ENCODE data around the gene CACNA1S. TPM values are rescaled to one million over a fixed set of nuclear protein-coding genes. Genes with fewer than 3 reads are reported as not detected.

CACNA1S gene
- total and polyA plus RNA-seq, 12 donors, result under 0.01 to 0.07 TPM; not detected in 10

DNA sequence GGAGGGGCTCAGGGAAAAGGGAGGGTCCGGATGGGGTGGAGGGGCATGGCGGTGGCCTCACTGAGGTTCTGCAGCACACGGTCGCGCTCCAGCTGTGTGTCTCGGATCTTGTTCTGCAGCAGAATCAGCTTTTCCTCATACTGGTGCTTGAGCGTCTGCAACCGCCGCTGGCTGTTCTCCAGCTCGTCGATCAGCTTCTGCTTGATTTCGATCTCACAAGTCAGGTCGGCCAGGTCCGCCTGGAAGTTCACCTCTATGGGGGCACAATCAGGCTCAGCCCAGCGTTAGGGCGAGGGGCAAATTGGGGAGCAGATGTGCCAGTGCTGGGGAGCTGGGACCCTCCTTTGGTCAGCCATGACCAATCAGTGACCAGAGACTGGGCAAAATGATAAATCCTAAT lies 113.9 kb downstream of the CACNA1S start:
- no peak for DNase-seq
- no peaks in the 10 kb centered on the region for H3K36me3 ChIP-seq (replicated peaks in 1 of 2)
- H3K9me3 ChIP-seq (replicated peaks in 1 of 3), result no peaks in the 10 kb centered on the region
- intact Hi-C loops (cut with DNase I), result no loop called here
- no peak overlapping the region for H3K27ac ChIP-seq
- TF ChIP-seq CTCF (IDR thresholded peaks at IDR 0.05) (no peak), POLR2A (IDR thresholded peaks at IDR 0.05) (no peak)
- 85 to 93% (median 89%) methylated on average over 12 to 16 of the region's 16 CpGs for WGBS, 4 donors
- no peaks in the 10 kb centered on the region for H3K27me3 ChIP-seq
- H3K4me1 ChIP-seq (replicated peaks in 1 of 2), result no peaks in the 10 kb centered on the region
- no peak overlapping the region for H3K4me3 ChIP-seq

GRCh38 chr1:200992382-200993048 lies 119.7 kb downstream of the CACNA1S start:
- Histone ChIP-seq H3K27me3 (no peaks in the 10 kb centered on the region), H3K36me3 (replicated peaks in 1 of 2) (no peaks in the 10 kb centered on the region), H3K9me3 (replicated peaks in 1 of 3) (no peaks in the 10 kb centered on the region), H3K4me1 (replicated peaks in 1 of 2) (no peaks in the 10 kb centered on the region), H3K4me3 (no peak overlapping the region), H3K27ac (no peak overlapping the region)
- DNase-seq, result no peak
- TF ChIP-seq CTCF (IDR thresholded peaks at IDR 0.05) (no peak), POLR2A (IDR thresholded peaks at IDR 0.05) (no peak)
- intact Hi-C loops (cut with DNase I), result no loop called here
- WGBS, 4 donors, result 66 to 73% (median 70%) methylated on average over 3 to 4 of the region's 4 CpGs

DNA sequence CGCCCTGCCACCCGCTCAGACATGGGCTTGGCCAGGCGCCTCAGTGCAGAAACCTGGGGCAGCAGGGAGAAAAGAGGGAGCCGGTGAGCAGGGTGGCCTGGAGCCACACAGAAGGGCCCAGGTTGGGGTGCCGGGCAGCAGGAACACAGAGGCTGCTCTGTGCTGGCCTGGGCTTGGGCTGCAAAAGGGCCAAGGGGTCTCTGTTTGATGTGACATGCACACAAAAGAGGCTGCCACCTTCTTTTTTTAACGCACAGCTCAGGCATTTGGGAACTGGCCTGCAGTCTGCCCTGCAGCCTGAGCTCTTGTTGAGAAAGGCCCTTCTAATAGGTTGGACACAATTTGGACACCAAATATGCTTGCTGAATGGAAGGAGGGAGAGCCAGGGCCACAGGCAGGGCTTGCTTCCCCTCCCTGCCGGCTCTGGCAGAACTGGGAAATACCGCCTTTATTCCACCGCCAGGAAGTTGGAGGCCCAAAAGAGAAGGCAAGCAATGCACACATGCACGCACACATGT lies 121.1 kb downstream of the CACNA1S start:
- Histone ChIP-seq H3K4me3 (no peak overlapping the region), H3K27ac (no peak overlapping the region), H3K27me3 (no peaks in the 10 kb centered on the region), H3K36me3 (replicated peaks in 1 of 2) (no peaks in the 10 kb centered on the region), H3K4me1 (replicated peaks in 1 of 2) (no peaks in the 10 kb centered on the region), H3K9me3 (replicated peaks in 1 of 3) (no peaks in the 10 kb centered on the region)
- TF ChIP-seq POLR2A (IDR thresholded peaks at IDR 0.05) (no peak), CTCF (IDR thresholded peaks at IDR 0.05) (no peak)
- 75 to 91% (median 80%) methylated on average over 4 to 10 of the region's 10 CpGs for WGBS, 4 donors
- no peak for DNase-seq
- intact Hi-C loops (cut with DNase I), result no loop called here

DNA sequence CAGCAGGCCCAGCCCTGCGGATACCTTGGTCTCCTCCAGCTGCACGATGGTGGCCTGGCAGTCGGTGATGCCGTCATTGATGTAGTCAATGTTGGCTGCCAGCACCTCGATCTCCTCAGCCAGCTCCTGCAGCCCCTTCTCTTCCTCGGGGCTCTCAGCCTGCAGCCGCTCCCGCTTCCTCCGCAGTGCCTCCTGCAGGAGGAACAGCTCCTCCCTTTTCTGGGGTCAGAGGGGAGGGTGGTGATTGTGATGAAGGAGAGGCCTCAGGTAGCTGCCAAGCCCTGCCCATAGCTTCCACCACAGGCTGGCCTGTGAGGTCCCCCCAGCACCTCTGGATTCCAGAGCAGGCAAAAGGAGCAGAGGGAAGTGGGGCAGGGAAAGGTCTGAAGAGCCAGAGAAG lies 122.1 kb downstream of the CACNA1S start:
- TF ChIP-seq POLR2A (IDR thresholded peaks at IDR 0.05), result no peak
- no peak for TF ChIP-seq CTCF (IDR thresholded peaks at IDR 0.05)
- Histone ChIP-seq H3K4me1 (replicated peaks in 1 of 2) (no peaks in the 10 kb centered on the region), H3K27me3 (no peaks in the 10 kb centered on the region), H3K27ac (no peak overlapping the region), H3K4me3 (no peak overlapping the region), H3K36me3 (replicated peaks in 1 of 2) (no peaks in the 10 kb centered on the region), H3K9me3 (replicated peaks in 1 of 3) (no peaks in the 10 kb centered on the region)
- 93 to 96% (median 95%) methylated on average over 9 of the region's 9 CpGs for WGBS, 4 donors
- intact Hi-C loops (cut with DNase I), result no loop called here
- no peak for DNase-seq

Other genes starting within 250 kb of the CACNA1S start
- gene GPR25, start 239.4 kb downstream of the CACNA1S start, total RNA-seq, result under 1 TPM in 2 of 9 donors, not detected in 7; 0.18 to 0.69 TPM
- not detected for gene GPR25, start 239.4 kb downstream of the CACNA1S start, polyA plus RNA-seq
- under 1 TPM in 4 of 9 donors, not detected in 5; 0.14 to 0.46 (median 0.22) TPM for gene INAVA, start 217.5 kb downstream of the CACNA1S start, total RNA-seq
- under 1 TPM in 2 of 3 donors, not detected in 1; 0.03 to 0.24 TPM for gene INAVA, start 217.5 kb downstream of the CACNA1S start, polyA plus RNA-seq
- gene KIF21B, start 88.7 kb downstream of the CACNA1S start, total RNA-seq, result 1 to 10 TPM in 8 of 9 donors, under 1 TPM in 1; 0.28 to 2.8 (median 1.3) TPM
- 1 to 10 TPM in 1 of 3 donors, under 1 TPM in 2; 0.40 to 1.7 (median 0.57) TPM for gene KIF21B, start 88.7 kb downstream of the CACNA1S start, polyA plus RNA-seq
- not detected for gene ASCL5, start 14.8 kb upstream of the CACNA1S start, total RNA-seq
- under 1 TPM in 1 of 3 donors, not detected in 2; 0.10 TPM for gene ASCL5, start 14.8 kb upstream of the CACNA1S start, polyA plus RNA-seq
- 100 to 1,000 TPM in 8 of 9 donors, 10 to 100 TPM in 1; 99.0 to 283 (median 137) TPM for gene TMEM9, start 42.0 kb upstream of the CACNA1S start, total RNA-seq
- 100 to 1,000 TPM in 2 of 3 donors, 10 to 100 TPM in 1; 78.5 to 115 (median 100) TPM for gene TMEM9, start 42.0 kb upstream of the CACNA1S start, polyA plus RNA-seq
- gene IGFN1, start 78.4 kb upstream of the CACNA1S start, total RNA-seq, result 1 to 10 TPM in 2 of 9 donors, under 1 TPM in 4, not detected in 3; 0.23 to 1.3 (median 0.27) TPM
- gene IGFN1, start 78.4 kb upstream of the CACNA1S start, polyA plus RNA-seq, result 1 to 10 TPM in 2 of 3 donors, under 1 TPM in 1; 0.09 to 3.0 (median 2.6) TPM
- under 1 TPM in 7 of 9 donors, not detected in 2; 0.06 to 0.42 (median 0.26) TPM for gene PKP1, start 171.1 kb upstream of the CACNA1S start, total RNA-seq
- under 1 TPM; 0.08 to 0.98 (median 0.11) TPM for gene PKP1, start 171.1 kb upstream of the CACNA1S start, polyA plus RNA-seq